GM18511 (cell line): ENCODE measurements around the gene RARS2.

ENCODE experiments used
- ATAC-seq: cut with Tn5 transposase; IDR thresholded peaks from one replicate; pipeline ENCODE4 v1.9.1; 2021; ENCODE audit warnings: mild to moderate bottlenecking, moderate library complexity; ENCODE audit not compliant: unreplicated experiment

RARS2 gene

DNA sequence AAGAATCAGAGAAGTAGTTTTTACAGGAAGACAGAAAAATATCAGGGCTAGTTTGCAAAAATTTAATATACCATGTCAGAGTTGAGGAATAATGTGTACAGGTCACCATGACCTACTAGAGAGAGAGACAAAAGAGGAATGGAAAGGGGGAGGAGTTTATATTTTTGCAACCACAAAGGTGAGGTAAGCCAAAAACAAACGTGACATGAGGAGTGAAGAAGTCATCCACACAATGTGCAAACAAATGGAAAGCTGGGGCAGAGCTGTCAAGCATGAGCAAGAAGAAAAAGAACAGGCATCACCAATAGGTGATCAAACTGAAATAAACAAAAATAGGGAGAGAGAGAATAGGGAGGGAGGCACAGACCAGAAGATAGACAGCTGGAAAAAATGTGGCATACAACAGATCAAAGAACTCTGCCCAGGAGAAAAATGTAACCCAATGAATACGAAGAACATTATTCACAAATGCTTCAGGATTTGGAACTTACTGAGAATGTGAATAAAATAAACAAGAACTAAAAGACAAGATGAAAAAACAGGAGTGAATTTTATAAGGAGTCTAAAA, 15.5 kb downstream of the RARS2 start:
- no peak for ATAC-seq

DNA sequence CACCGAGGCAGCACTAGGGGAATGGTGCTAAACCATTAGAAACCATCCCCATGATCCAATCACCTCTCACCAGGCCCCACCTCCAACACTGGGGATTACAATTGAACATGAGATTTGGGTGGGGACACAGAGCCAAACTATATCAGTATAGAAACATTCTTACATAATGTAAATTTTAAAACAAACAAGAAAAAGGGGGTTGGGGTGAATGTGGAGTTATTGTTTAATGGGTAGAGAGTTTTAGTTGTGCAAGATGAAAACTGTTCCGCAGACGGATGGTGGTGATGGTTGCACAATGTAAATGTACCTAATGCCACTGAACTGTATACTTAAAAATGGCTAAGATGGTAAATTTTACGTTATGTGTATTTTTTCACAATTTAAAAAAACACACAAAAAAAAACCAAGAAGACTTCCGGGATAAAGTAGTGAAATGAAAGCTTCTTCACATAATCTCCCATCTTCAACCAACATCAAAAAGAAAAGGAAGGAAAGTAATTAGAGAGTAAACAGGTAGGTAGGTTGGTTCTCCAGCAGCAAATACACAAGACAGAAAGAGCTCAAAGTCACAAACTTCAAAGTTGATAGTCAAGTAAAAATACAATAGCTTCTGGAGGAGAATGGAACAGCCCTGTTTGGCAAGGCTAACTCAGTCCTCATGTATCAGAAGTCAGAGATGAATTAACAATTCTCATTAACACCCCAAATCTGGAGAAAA, 16.3 kb downstream of the RARS2 start:
- no peak for ATAC-seq

DNA sequence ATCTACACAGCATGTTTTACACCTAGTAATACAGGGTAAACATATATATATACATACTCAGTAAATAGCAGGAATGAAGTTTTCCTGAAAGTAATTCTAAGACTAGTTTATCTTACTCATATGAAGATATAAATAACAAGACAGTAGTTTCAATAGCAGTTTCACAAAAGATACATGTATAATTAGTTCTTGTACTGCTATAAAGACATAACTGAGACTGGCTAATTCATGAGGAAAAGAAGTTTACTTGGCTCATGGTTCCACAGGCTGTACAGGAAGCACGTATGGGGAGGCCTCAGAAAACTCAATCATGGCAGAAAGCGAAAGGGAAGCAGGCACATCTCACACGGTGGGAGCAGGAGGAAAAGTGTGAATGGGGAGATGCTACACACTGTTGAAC, 16.9 kb downstream of the RARS2 start:
- peak; percentile 57 for ATAC-seq

- ATAC-seq = no peak
Measured at GRCh38 chr6:87572021-87572420, 17.8 kb downstream of the RARS2 start.

- ATAC-seq = no peak
Measured at GRCh38 chr6:87561017-87561416, 28.8 kb downstream of the RARS2 start.

- ATAC-seq = no peak
Measured at GRCh38 chr6:87558446-87558845, 31.3 kb downstream of the RARS2 start.

DNA sequence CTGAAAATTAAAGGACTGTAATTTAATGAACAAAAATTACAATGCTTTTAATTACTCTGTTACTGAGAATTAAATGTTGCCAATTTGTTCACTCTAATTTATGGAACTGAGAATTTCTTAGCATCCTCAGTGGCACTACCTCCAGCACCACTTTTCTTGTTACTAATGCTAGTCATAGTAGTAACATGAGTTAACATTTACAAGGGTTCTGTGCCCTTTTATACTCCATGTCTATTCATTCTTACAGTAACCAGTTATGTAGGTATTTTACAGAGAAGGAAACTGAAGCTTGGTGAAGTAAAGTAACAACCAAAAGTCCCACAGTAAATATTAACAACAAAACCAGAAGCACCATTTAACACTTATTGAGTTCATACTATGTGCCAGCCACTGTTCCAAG, 34.3 kb downstream of the RARS2 start:
- ATAC-seq = no peak

GRCh38 chr6:87553159-87553765, 36.5 kb downstream of the RARS2 start:
- ATAC-seq = no peak

DNA sequence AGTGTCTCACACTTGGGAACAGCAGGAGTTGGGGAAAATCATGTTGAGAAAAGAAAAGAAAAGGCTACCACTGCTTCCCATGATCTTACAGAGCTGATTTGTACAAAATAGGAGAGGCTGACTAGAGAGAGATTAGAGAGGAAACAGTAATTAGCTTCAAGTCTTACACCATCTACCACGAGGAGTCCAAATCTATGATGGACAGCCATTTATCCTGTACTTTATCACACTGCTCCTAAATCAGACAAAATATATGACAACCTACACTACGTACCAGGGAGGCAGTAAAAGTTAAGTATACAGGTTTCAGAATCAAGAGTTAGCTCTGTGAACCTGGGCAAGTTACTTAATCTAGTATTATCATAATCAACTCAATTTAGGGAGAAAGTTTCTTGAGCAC, 38.0 kb downstream of the RARS2 start:
- no peak for ATAC-seq

DNA sequence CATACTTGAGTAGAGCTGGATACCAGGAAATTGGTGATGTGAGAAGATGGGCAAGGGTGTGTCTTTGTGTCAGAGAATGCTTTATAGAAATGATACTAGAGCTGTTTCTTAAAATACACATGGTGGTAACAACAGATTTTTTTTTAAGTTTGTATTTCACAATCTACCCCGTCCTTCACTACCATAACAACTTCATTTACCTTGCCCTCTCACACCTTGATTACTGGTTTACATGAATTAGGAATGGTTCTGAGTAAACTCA, 45.4 kb downstream of the RARS2 start:
- ATAC-seq = no peak

DNA sequence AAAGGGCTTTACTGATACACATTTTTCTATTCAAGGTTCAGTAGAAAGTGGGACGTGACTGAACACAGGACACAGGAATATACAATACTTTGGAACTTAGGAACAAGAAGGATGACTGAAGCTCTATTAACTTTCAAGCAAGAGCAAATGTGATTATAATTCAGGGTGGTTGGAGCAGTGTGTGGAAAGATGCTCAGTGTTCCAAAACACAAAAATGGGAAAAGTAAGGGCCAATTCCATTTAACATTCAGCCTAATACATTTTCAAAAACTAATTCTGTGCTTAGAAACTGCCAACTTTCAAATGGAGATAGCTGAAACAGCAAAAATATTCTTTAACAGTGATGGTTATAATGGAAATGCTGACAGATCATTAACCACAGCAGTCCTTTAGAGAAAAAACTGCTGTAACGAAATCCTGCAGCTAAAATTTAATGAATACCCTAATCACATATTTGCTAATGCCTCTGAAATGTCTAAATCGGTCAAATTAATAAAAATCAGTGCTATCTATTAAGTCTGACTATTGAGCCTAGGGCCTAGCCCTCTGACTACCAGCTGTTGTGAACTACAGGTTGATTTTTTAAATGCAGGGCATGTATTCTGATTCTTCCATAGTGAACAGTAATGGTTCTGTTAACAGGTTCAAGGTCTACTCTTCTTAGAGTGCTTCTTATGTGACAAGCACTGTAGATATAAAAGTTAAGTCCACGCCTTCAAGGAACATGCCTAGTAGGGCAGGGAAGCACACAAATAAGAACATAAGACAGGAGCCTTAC, 45.9 kb downstream of the RARS2 start:
- ATAC-seq = no peak

- ATAC-seq = no peak
Measured at GRCh38 chr6:87541744-87542143, 48.0 kb downstream of the RARS2 start.

DNA sequence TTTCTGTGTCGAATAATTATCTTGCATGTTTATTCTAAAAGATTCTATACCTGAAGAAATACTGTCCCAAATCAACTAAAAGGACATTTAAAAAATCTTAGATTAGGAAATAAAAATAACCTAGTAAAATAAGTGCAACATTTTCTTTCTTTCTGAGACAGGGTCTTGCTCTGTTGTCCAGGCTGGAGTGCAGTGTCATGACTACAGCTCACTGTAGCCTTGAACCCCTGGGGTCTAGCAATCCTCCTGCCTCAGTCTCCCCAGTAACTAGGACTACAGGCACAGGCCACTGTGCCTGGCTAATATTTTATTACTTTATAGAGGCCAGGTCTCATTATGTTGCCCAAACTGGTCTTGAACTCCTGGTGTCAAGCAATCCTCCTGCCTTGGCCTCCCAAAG, 48.7 kb downstream of the RARS2 start:
- ATAC-seq = no peak

DNA sequence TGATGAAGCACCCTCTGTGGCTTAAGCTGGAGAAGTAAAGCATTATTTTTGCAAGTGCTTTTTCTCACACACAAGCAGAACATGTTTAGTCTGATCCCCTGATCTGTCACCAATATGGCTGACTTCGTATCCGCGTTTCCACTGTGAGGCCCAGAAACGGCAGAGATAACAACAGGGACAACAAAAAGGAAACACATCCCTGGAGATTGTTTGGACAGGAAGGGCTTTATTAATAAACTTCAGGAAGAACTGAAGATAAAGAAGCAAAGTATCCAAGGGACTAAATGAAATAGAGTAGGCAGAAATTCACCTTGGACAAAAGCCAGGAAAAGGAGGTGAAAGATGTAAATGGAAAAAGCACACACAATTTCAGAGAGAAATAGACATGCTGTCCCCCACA, 49.2 kb downstream of the RARS2 start:
- ATAC-seq = no peak

DNA sequence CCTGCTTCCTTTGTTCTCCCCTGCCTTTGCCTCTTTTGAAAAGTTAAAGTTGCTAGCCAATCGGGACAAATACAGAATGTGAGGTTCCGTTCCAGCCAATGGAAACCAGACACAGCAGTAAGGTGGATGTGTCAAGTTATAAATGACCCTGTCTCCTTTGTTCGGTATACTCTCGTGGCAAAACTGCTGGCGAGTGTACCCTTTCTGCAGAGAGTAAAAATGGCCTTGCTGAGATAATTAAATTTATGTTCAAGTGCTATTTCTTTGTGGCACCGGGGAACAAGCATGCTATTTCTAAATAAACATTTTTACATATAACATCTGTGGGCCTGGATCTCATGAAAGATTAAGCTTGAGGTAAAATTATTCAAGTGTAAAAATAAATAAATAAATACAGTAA, 50.2 kb downstream of the RARS2 start:
- no peak for ATAC-seq

DNA sequence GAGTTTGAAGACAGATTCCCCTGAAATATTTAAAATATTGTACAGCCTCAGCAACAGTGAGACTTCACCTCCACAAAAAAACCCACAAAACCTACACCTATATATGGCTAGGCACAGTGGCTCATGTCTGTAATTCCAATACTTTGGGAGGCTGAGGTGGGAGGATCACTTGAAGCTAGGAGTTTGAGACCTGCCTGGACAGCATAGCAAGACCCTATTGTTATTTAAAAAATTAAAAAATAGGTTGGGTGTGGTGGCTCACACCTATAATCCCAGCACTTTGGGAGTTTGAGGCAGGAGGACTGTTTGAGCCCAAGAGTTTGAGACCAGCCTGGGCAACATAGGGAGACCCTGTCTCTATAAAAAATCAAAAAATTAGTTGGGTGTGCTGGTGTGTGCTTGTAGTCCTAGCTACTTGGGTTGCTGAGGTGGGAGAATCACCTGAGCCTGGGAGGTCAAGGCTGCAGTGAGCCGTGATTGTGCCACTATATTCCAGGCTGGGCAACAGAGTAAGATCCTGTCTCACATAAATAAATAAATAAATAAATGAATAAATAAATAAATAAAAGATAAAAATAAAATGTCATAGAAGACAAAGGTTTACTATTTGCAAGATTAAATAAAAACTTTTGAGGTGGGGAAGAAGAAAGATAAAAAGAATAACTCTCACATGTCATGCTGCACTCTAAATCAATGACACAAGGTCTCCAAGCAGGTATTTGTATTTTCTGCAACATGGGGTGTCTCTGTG, 51.1 kb downstream of the RARS2 start:
- no peak for ATAC-seq

- ATAC-seq = no peak
Measured at GRCh38 chr6:87534377-87535047, 55.3 kb downstream of the RARS2 start.

- ATAC-seq = no peak
Measured at GRCh38 chr6:87529221-87529620, 60.6 kb downstream of the RARS2 start.

- ATAC-seq = no peak
Measured at GRCh38 chr6:87522686-87523085, 67.1 kb downstream of the RARS2 start.

DNA sequence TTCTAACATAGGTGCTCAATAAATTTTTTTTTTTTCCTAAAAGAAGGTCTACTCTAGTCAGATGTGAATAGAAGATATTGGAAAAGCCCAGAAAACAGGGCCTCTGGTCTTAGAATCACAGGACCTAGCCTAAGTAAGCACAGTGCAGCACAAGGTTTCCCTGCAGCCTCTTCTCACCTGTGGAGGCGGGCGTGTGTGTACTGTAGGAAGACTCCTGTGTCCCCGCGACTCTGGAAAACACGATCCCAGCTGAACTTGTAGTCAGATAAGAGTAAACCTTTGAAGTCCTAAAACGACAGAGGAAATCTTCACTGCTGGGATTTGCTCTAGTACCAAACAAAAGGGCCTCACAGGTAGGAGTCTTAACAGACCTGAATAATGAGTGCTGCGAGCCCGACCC, 71.3 kb downstream of the RARS2 start:
- ATAC-seq = no peak

GRCh38 chr6:87514831-87515230, 75.0 kb downstream of the RARS2 start:
- no peak for ATAC-seq
